GM23338 (cell line): ENCODE data around the gene TMEM218. TPM values are rescaled to one million over a fixed set of nuclear protein-coding genes. Genes with fewer than 3 reads are reported as not detected.

Experiments used
- ATAC-seq: fragments of 200-7000 bp; cut with Tn5 transposase; 3 replicates; pipeline ENCODE4 v1.9.1; 2020
- DNase-seq: peaks from one replicate; pipeline ENCODE4 v3.0.0-alpha.2; 2015; ENCODE audit warnings: low spot score
- H2AFZ ChIP-seq: fragments of 200-600 bp; sonication (generic); 2 replicates; pipeline ENCODE4 v1.8.0; 2016; ENCODE audit warnings: antibody characterized with exemption, mild to moderate bottlenecking, moderate library complexity
- H3F3A ChIP-seq: fragments of 200-600 bp; sonication (generic); replicated peaks from 2 replicates; pipeline ENCODE4 v1.8.0; 2017; ENCODE audit warnings: antibody characterized with exemption, mixed run types, low read depth
- H3K27ac ChIP-seq: fragments of 200-600 bp; sonication (generic); 2 replicates; pipeline ENCODE4 v1.6.1; 2016; ENCODE audit warnings: low read depth
- H3K27me3 ChIP-seq: fragments of 200-600 bp; sonication (generic); 2 replicates; pipeline ENCODE4 v1.8.0; 2016; ENCODE audit warnings: mild to moderate bottlenecking, mixed run types, moderate library complexity; ENCODE audit not compliant: insufficient read depth
- H3K36me3 ChIP-seq: fragments of 200-600 bp; sonication (generic); 2 replicates; pipeline ENCODE4 v1.8.0; 2016; ENCODE audit warnings: mild to moderate bottlenecking; ENCODE audit not compliant: insufficient read depth
- H3K4me1 ChIP-seq: fragments of 200-600 bp; sonication (generic); 2 replicates; pipeline ENCODE4 v1.8.0; 2016; ENCODE audit warnings: mild to moderate bottlenecking, moderate library complexity; ENCODE audit not compliant: insufficient read depth
- H3K4me2 ChIP-seq: fragments of 200-600 bp; sonication (generic); 2 replicates; pipeline ENCODE4 v1.7.1; 2017; ENCODE audit warnings: mixed run types
- H3K4me3 ChIP-seq: fragments of 200-600 bp; sonication (generic); 2 replicates; pipeline ENCODE4 v1.6.1; 2016; ENCODE audit warnings: mixed run types
- H3K79me2 ChIP-seq: fragments of 200-600 bp; sonication (generic); replicated peaks from 2 replicates; pipeline ENCODE4 v1.8.0; 2017; ENCODE audit warnings: mild to moderate bottlenecking; ENCODE audit not compliant: insufficient read depth
- H3K9me2 ChIP-seq: fragments of 200-600 bp; sonication (generic); 2 replicates; pipeline ENCODE4 v1.8.0; 2017; ENCODE audit not compliant: insufficient read depth
- H4K20me1 ChIP-seq: fragments of 200-600 bp; sonication (generic); replicated peaks from 2 replicates; pipeline ENCODE4 v1.8.0; 2017; ENCODE audit warnings: mild to moderate bottlenecking; ENCODE audit not compliant: insufficient read depth
- H3K27ac Mint-ChIP-seq: 2 replicates; pipeline ENCODE4 v1.8.0; 2020; ENCODE audit warnings: inconsistent platforms, mild to moderate bottlenecking, moderate library complexity, mixed read lengths
- H3K27me3 Mint-ChIP-seq: 3 replicates; pipeline ENCODE4 v1.8.0; 2022; ENCODE audit warnings: low read depth, mild to moderate bottlenecking, moderate library complexity, mixed read lengths, inconsistent platforms; ENCODE audit not compliant: insufficient read depth, poor library complexity
- H3K36me3 Mint-ChIP-seq: 3 replicates; pipeline ENCODE4 v1.8.0; 2021; ENCODE audit warnings: low read depth, mild to moderate bottlenecking, inconsistent platforms, moderate library complexity, mixed read lengths
- H3K4me1 Mint-ChIP-seq: 3 replicates; pipeline ENCODE4 v1.8.0; 2020; ENCODE audit warnings: mild to moderate bottlenecking, inconsistent platforms, mixed read lengths
- H3K4me3 Mint-ChIP-seq: 3 replicates; pipeline ENCODE4 v1.8.0; 2021; ENCODE audit warnings: moderate library complexity, mild to moderate bottlenecking, inconsistent platforms, mixed read lengths
- H3K9me3 Mint-ChIP-seq: 3 replicates; pipeline ENCODE4 v1.8.0; 2020; ENCODE audit warnings: moderate library complexity, mild to moderate bottlenecking, inconsistent platforms, mixed read lengths
- CREB1 ChIP-seq: fragments of 250-450 bp; sonication (Bioruptor Pico); IDR thresholded peaks from 2 replicates; pipeline ENCODE4 v1.5.0; 2020; ENCODE audit warnings: low read depth, mild to moderate bottlenecking, moderate library complexity
- CTCF ChIP-seq, 2 experiments: fragments of 200-600 bp in 1 of 2; sonication (generic) in 1 of 2; conservative IDR thresholded peaks; 2 replicates each; pipeline versions ENCODE4 v1.5.1 to v1.6.1; 2016 to 2017; ENCODE audit warnings: antibody characterized with exemption in 2 of 2, low read depth in 2 of 2, mild to moderate bottlenecking in 2 of 2, moderate library complexity in 1 of 2
- EZH2phosphoT487 ChIP-seq: fragments of 200-600 bp; sonication (generic); IDR thresholded peaks from one replicate; pipeline ENCODE4 v1.8.1; 2018; ENCODE audit warnings: antibody characterized with exemption; ENCODE audit not compliant: unreplicated experiment
- JUNB ChIP-seq: IDR thresholded peaks from one replicate; pipeline ENCODE4 v1.6.1; 2016; ENCODE audit warnings: antibody characterized with exemption; ENCODE audit not compliant: unreplicated experiment
- NANOG ChIP-seq: IDR thresholded peaks from 2 replicates; pipeline ENCODE4 v1.6.1; 2016; ENCODE audit warnings: antibody characterized with exemption, borderline replicate concordance
- polyA plus RNA-seq: library from polyadenylated mRNA; unstranded; fragments of >200 nt; fragmentation: Nextera tagmentation; extraction: Ambion mirVana; gene quantifications from 2 replicates; pipeline ENCODE4 v1.2.1, GENCODE V29; 2016
- total RNA-seq: library from RNA; depleted of rRNA; stranded (reverse); fragments of >200 nt; shearing (Covaris generic); gene quantifications from 2 replicates; pipeline ENCODE4 v1.2.3, GENCODE V29; 2014
- TF ChIP-seq, protein P1 (sequence below): fragments of 250-450 bp; sonication (Bioruptor Pico); IDR thresholded peaks from 2 replicates; pipeline ENCODE4 v1.5.0; 2020; ENCODE audit warnings: mild to moderate bottlenecking, moderate library complexity

The TMEM218 gene
- total and polyA plus RNA-seq, 2 experiments from 2014 or later: 23.7 to 24.2 TPM

GRCh38 chr11:125138966-125139365 lies 27.5 kb upstream of the TMEM218 start:
- Histone ChIP-seq H3K4me1 (peaks cover 32% of the 10 kb centered on the region), H2AFZ (no peak overlapping the region), H3K4me2 (no peak overlapping the region), H3K4me3 (no peak overlapping the region), H3K9me2 (no peaks in the 10 kb centered on the region), H3K79me2 (no peaks in the 10 kb centered on the region), H4K20me1 (no peaks in the 10 kb centered on the region), H3K36me3 (no peaks in the 10 kb centered on the region), H3K27me3 (peaks cover 58% of the 10 kb centered on the region), H3F3A (no peaks in the 10 kb centered on the region), H3K27ac (no peak overlapping the region)
- Mint-ChIP-seq H3K36me3 (no peaks in the 10 kb centered on the region), H3K9me3 (no peaks in the 10 kb centered on the region), H3K4me3 (no peak overlapping the region), H3K4me1 (peaks cover 49% of the 10 kb centered on the region), H3K27ac (no peak overlapping the region), H3K27me3 (peaks cover 48% of the 10 kb centered on the region)
- DNase-seq (no peak), ATAC-seq (no peak)
- TF ChIP-seq CREB1: no peak
- TF ChIP-seq CTCF (conservative IDR thresholded peaks at IDR 0.05; ENCODE audit: low read depth in 2 of 2): no peak
- TF ChIP-seq EZH2phosphoT487: no peak
- TF ChIP-seq JUNB: no peak
- TF ChIP-seq, protein P1, sequence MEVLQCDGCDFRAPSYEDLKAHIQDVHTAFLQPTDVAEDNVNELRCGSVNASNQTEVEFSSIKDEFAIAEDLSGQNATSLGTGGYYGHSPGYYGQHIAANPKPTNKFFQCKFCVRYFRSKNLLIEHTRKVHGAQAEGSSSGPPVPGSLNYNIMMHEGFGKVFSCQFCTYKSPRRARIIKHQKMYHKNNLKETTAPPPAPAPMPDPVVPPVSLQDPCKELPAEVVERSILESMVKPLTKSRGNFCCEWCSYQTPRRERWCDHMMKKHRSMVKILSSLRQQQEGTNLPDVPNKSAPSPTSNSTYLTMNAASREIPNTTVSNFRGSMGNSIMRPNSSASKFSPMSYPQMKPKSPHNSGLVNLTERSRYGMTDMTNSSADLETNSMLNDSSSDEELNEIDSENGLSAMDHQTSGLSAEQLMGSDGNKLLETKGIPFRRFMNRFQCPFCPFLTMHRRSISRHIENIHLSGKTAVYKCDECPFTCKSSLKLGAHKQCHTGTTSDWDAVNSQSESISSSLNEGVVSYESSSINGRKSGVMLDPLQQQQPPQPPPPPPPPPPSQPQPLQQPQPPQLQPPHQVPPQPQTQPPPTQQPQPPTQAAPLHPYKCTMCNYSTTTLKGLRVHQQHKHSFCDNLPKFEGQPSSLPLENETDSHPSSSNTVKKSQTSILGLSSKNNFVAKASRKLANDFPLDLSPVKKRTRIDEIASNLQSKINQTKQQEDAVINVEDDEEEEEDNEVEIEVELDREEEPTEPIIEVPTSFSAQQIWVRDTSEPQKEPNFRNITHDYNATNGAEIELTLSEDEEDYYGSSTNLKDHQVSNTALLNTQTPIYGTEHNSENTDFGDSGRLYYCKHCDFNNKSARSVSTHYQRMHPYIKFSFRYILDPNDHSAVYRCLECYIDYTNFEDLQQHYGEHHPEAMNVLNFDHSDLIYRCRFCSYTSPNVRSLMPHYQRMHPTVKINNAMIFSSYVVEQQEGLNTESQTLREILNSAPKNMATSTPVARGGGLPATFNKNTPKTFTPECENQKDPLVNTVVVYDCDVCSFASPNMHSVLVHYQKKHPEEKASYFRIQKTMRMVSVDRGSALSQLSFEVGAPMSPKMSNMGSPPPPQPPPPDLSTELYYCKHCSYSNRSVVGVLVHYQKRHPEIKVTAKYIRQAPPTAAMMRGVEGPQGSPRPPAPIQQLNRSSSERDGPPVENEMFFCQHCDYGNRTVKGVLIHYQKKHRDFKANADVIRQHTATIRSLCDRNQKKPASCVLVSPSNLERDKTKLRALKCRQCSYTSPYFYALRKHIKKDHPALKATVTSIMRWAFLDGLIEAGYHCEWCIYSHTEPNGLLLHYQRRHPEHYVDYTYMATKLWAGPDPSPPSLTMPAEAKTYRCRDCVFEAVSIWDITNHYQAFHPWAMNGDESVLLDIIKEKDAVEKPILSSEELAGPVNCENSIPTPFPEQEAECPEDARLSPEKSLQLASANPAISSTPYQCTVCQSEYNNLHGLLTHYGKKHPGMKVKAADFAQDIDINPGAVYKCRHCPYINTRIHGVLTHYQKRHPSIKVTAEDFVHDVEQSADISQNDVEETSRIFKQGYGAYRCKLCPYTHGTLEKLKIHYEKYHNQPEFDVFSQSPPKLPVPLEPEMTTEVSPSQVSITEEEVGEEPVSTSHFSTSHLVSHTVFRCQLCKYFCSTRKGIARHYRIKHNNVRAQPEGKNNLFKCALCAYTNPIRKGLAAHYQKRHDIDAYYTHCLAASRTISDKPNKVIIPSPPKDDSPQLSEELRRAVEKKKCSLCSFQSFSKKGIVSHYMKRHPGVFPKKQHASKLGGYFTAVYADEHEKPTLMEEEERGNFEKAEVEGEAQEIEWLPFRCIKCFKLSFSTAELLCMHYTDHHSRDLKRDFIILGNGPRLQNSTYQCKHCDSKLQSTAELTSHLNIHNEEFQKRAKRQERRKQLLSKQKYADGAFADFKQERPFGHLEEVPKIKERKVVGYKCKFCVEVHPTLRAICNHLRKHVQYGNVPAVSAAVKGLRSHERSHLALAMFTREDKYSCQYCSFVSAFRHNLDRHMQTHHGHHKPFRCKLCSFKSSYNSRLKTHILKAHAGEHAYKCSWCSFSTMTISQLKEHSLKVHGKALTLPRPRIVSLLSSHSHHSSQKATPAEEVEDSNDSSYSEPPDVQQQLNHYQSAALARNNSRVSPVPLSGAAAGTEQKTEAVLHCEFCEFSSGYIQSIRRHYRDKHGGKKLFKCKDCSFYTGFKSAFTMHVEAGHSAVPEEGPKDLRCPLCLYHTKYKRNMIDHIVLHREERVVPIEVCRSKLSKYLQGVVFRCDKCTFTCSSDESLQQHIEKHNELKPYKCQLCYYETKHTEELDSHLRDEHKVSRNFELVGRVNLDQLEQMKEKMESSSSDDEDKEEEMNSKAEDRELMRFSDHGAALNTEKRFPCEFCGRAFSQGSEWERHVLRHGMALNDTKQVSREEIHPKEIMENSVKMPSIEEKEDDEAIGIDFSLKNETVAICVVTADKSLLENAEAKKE (CRISPR knock-in tag): no peak
- no peak for TF ChIP-seq NANOG
